ENCODE measurements around the gene PGAP1.

Gene PGAP1

GRCh38 chr2:196967116-196967515, 40.6 kb upstream of the PGAP1 start:
- no peak for DNase-seq (ENCODE audit: extremely low spot score)
- ChIA-PET CTCF (no interaction called here), POLR2A (no interaction called here)
- TF ChIP-seq CTCF (IDR thresholded peaks at IDR 0.05; ENCODE audit: control extremely low read depth, extremely low read depth, low read depth, missing control alignments), result no peak

GRCh38 chr2:196966061-196966460, 39.6 kb upstream of the PGAP1 start:
- no peak for TF ChIP-seq CTCF (IDR thresholded peaks at IDR 0.05; ENCODE audit: control extremely low read depth, extremely low read depth, low read depth, missing control alignments)
- ChIA-PET POLR2A (no interaction called here), CTCF (interaction anchor here (1.1 kb wide), 1 partner anchor 10 kb away, joined by 3 read pairs; no protein-coding TSS in a partner anchor)
- no peak for DNase-seq (ENCODE audit: extremely low spot score)

GRCh38 chr2:196965651-196966050, 39.1 kb upstream of the PGAP1 start:
- DNase-seq (ENCODE audit: extremely low spot score), result no peak
- ChIA-PET CTCF (interaction anchor here (1.1 kb wide), 1 partner anchor 9 kb away, joined by 3 read pairs; no protein-coding TSS in a partner anchor), POLR2A (no interaction called here)
- no peak for TF ChIP-seq CTCF (IDR thresholded peaks at IDR 0.05; ENCODE audit: control extremely low read depth, extremely low read depth, low read depth, missing control alignments)

GRCh38 chr2:196963961-196964360, 37.5 kb upstream of the PGAP1 start:
- DNase-seq (ENCODE audit: extremely low spot score), result no peak
- POLR2A ChIA-PET, result no interaction called here
- CTCF ChIA-PET, result interaction anchor here (0.8 to 1.1 kb wide), 2 partner anchors 10 to 47 kb away, joined by 3 read pairs; no protein-coding TSS in a partner anchor
- no peak for TF ChIP-seq CTCF (IDR thresholded peaks at IDR 0.05; ENCODE audit: control extremely low read depth, extremely low read depth, low read depth, missing control alignments)

- TF ChIP-seq CTCF (IDR thresholded peaks at IDR 0.05; ENCODE audit: control extremely low read depth, extremely low read depth, low read depth, missing control alignments), result no peak
- ChIA-PET CTCF (no interaction called here), POLR2A (no interaction called here)
- DNase-seq (ENCODE audit: extremely low spot score), result no peak
These were observed 36.5 kb upstream of the PGAP1 start for GRCh38 chr2:196963043-196963442.

GRCh38 chr2:196962325-196962724, 35.8 kb upstream of the PGAP1 start:
- ChIA-PET POLR2A (no interaction called here), CTCF (no interaction called here)
- no peak for DNase-seq (ENCODE audit: extremely low spot score)
- no peak for TF ChIP-seq CTCF (IDR thresholded peaks at IDR 0.05; ENCODE audit: control extremely low read depth, extremely low read depth, low read depth, missing control alignments)

GRCh38 chr2:196961889-196962288, 35.4 kb upstream of the PGAP1 start:
- POLR2A ChIA-PET, result no interaction called here
- DNase-seq (ENCODE audit: extremely low spot score), result peak; percentile 25
- CTCF ChIA-PET, result no interaction called here
- TF ChIP-seq CTCF (IDR thresholded peaks at IDR 0.05; ENCODE audit: control extremely low read depth, extremely low read depth, low read depth, missing control alignments), result no peak

Data from GM10248 (cell line).